B cell (primary cell): ENCODE measurements around the gene FAF2. TPM values are rescaled to one million over a fixed set of nuclear protein-coding genes. Genes with fewer than 3 reads are reported as not detected.

Source experiments
- ATAC-seq: fragments of 200-7000 bp; cut with Tn5 transposase; one replicate; pipeline ENCODE4 v1.10.0; 2021; ENCODE audit warnings: low read depth, mild to moderate bottlenecking, moderate number of reproducible peaks, moderate library complexity
- CTCF ChIA-PET: fragments of 350-600 bp; sonication (Branson Sonifier 250); formaldehyde crosslinking; loops from one replicate; lab custom pipeline; 2021; ENCODE audit warnings: antibody characterized with exemption, inconsistent platforms; lab: Charles Lee
- POLR2A ChIA-PET: fragments of 350-600 bp; sonication (Branson Sonifier 250); formaldehyde crosslinking; loops from one replicate; lab custom pipeline; 2021; ENCODE audit warnings: antibody characterized with exemption; lab: Charles Lee
- DNase-seq: peaks from one replicate; pipeline ENCODE4 v3.0.0; 2013
- H2AFZ ChIP-seq: 2 replicates; pipeline ENCODE4 v1.6.1; 2012; ENCODE audit warnings: mild to moderate bottlenecking, low read depth, low read length; ENCODE audit not compliant: insufficient read depth, poor library complexity, severe bottlenecking
- H3K27ac ChIP-seq, 2 donors: 1 replicate in 1 of 2; 2 replicates in 1 of 2; pipeline ENCODE4 v1.5.1; 2012 to 2013; ENCODE audit warnings: low read length in 2 of 2, mild to moderate bottlenecking in 2 of 2, moderate library complexity in 1 of 2
- H3K27me3 ChIP-seq, 4 experiments: fragments of 200-600 bp in 1 of 4; sonication (generic) in 1 of 4; replicated peaks in 1 of 4; 1 replicate in 2 of 4; 2 replicates in 2 of 4; pipeline versions ENCODE4 v1.6.1 to v1.7.0; 2013 to 2016; ENCODE audit warnings: low read length in 3 of 4, mild to moderate bottlenecking in 2 of 4, mixed read lengths in 1 of 4, moderate library complexity in 1 of 4; ENCODE audit not compliant: insufficient read depth in 4 of 4, control insufficient read depth in 3 of 4; ENCODE audit errors: control extremely low read depth in 1 of 4
- H3K36me3 ChIP-seq, 2 experiments: replicated peaks in 1 of 2; 1 replicate in 1 of 2; 2 replicates in 1 of 2; pipeline versions ENCODE4 v1.6.1 to v1.7.1; 2013; ENCODE audit warnings: low read length in 1 of 2; ENCODE audit not compliant: insufficient read depth in 2 of 2, control insufficient read depth in 1 of 2; ENCODE audit errors: control extremely low read depth in 1 of 2, extremely low read depth in 1 of 2
- H3K4me1 ChIP-seq, 2 donors: fragments of 200-600 bp in 1 of 2; sonication (generic) in 1 of 2; 1 replicate in 1 of 2; 2 replicates in 1 of 2; pipeline versions ENCODE4 v1.5.1 to v1.6.1; 2013 to 2017; ENCODE audit warnings: low read length in 2 of 2; ENCODE audit not compliant: control insufficient read depth in 2 of 2, insufficient read depth in 2 of 2
- H3K4me2 ChIP-seq: replicated peaks from 2 replicates; pipeline ENCODE3; 2012; ENCODE audit warnings: mild to moderate bottlenecking, low read depth, low read length; ENCODE audit not compliant: poor library complexity, severe bottlenecking
- H3K4me3 ChIP-seq, 5 experiments: fragments of 200-600 bp in 1 of 5; sonication (generic) in 1 of 5; 1 replicate in 3 of 5; 2 replicates in 2 of 5; pipeline versions ENCODE4 v1.5.1 to v1.7.0; 2011 to 2016; ENCODE audit warnings: low read length in 4 of 5, mild to moderate bottlenecking in 4 of 5, low read depth in 2 of 5, control low read depth in 1 of 5, moderate library complexity in 1 of 5; ENCODE audit not compliant: insufficient read depth in 1 of 5; ENCODE audit errors: control extremely low read depth in 1 of 5, extremely low read depth in 1 of 5
- H3K79me2 ChIP-seq: fragments of 200-600 bp; sonication (generic); one replicate; pipeline ENCODE4 v1.6.0; 2016; ENCODE audit warnings: low read length; ENCODE audit not compliant: control insufficient read depth, insufficient read depth
- H3K9ac ChIP-seq: fragments of 200-600 bp; sonication (generic); 2 replicates; pipeline ENCODE4 v1.6.1; 2017; ENCODE audit warnings: mild to moderate bottlenecking, low read length, moderate library complexity
- H3K9me3 ChIP-seq, 3 donors: one replicate each; pipeline versions ENCODE4 v1.6.1 to v1.7.1; 2013; ENCODE audit warnings: low read length in 2 of 3; ENCODE audit not compliant: control insufficient read depth in 2 of 3, insufficient read depth in 1 of 3; ENCODE audit errors: control extremely low read depth in 1 of 3
- H4K20me1 ChIP-seq: 2 replicates; pipeline ENCODE4 v1.6.0; 2012; ENCODE audit warnings: mild to moderate bottlenecking, low read length; ENCODE audit not compliant: insufficient read depth, control insufficient read depth, poor library complexity, severe bottlenecking
- H3K27ac Mint-ChIP-seq: one replicate; pipeline ENCODE4 v1.8.0; 2021; ENCODE audit warnings: mixed read lengths
- H3K27me3 Mint-ChIP-seq: one replicate; pipeline ENCODE4 v1.8.0; 2021; ENCODE audit warnings: mixed read lengths
- H3K4me1 Mint-ChIP-seq: one replicate; pipeline ENCODE4 v1.8.0; 2021; ENCODE audit warnings: mixed read lengths
- H3K4me3 Mint-ChIP-seq: one replicate; pipeline ENCODE4 v1.8.0; 2021; ENCODE audit warnings: mixed read lengths
- H3K9me3 Mint-ChIP-seq: one replicate; pipeline ENCODE4 v1.8.0; 2022; ENCODE audit warnings: mixed read lengths; ENCODE audit not compliant: insufficient read depth
- CTCF ChIP-seq: fragments of 200-600 bp; IDR thresholded peaks from one replicate; pipeline ENCODE4 v1.8.0; 2022; ENCODE audit warnings: antibody characterized with exemption, mild to moderate bottlenecking
- EZH2 ChIP-seq: IDR thresholded peaks from 2 replicates; pipeline ENCODE4 v1.6.1; 2012; ENCODE audit warnings: borderline replicate concordance, low read depth, mild to moderate bottlenecking, moderate library complexity, low read length; ENCODE audit not compliant: insufficient read depth, poor library complexity, severe bottlenecking
- WGBS: methylation state at CpG from one replicate; pipeline ENCODE4 v1.1.5; 2013; ENCODE audit warnings: missing lambda C conversion rate; ENCODE audit not compliant: insufficient coverage; 5-methylcytosine and 5-hydroxymethylcytosine counted together
- intact Hi-C: fragments of 100-400 bp; cut with micrococcal nuclease; formaldehyde crosslinking; loops from one replicate; pipeline ENCODE4 v1.10.0; 2022
- polyA plus RNA-seq: library from polyadenylated mRNA; depleted of rRNA; stranded (reverse); fragments of >200 nt; gene quantifications from 2 replicates; pipeline ENCODE4 v1.2.3, GENCODE V29; 2012
- total RNA-seq, 2 donors: library from RNA; stranded (reverse); fragments of 120-200 nt in 1 of 2; gene quantifications; 1 replicate in 1 of 2; 2 replicates in 1 of 2; pipeline versions ENCODE4 v1.2.3 to v1.2.4, GENCODE V29; 2013 to 2022

The FAF2 gene
- total and polyA plus RNA-seq, 2 donors (not counting 1 experiment from before 2014, with no cell fraction given): 10.9 to 35.1 TPM

GRCh38 chr5:176458904-176459561, 10.8 kb downstream of the FAF2 start:
- Histone ChIP-seq H3K36me3 (peaks cover 0 to 5% of the 10 kb centered on the region in 2 experiments), H2AFZ (no peak overlapping the region), H3K4me3 (no peak overlapping the region), H3K9me3 (peaks cover 0 to 4% (median 0%) of the 10 kb centered on the region in 3 donors), H3K9ac (no peak overlapping the region), H3K79me2 (peaks cover 89% of the 10 kb centered on the region), H3K4me1 (peaks cover 0 to 3% of the 10 kb centered on the region in 2 donors), H3K27me3 (no peaks in the 10 kb centered on the region), H4K20me1 (peaks cover 26% of the 10 kb centered on the region), H3K27ac (no peak overlapping the region), H3K4me2 (no peak overlapping the region)
- TF ChIP-seq EZH2 (no peak), CTCF (no peak)
- CTCF ChIA-PET: no interaction called here
- POLR2A ChIA-PET: no interaction called here
- ATAC-seq: no peak
- H3K9me3 Mint-ChIP-seq: no peaks in the 10 kb centered on the region
- intact Hi-C loops: no loop called here
- no peak for DNase-seq
- H3K27ac Mint-ChIP-seq: no peak overlapping the region
- no peak overlapping the region for H3K4me3 Mint-ChIP-seq
- WGBS: no CpG with 5 or more reads among the region's 3 CpGs
- no peaks in the 10 kb centered on the region for H3K27me3 Mint-ChIP-seq
- H3K4me1 Mint-ChIP-seq: peaks cover 27% of the 10 kb centered on the region

- no peaks in the 10 kb centered on the region for H3K9me3 Mint-ChIP-seq
- H3K4me1 ChIP-seq: peaks cover 0 to 3% of the 10 kb centered on the region in 2 donors
- ATAC-seq: no peak
- H3K9ac ChIP-seq: no peak overlapping the region
- no peak overlapping the region for H3K4me2 ChIP-seq
- no peaks in the 10 kb centered on the region for H3K27me3 ChIP-seq
- ChIA-PET CTCF (no interaction called here), POLR2A (interaction anchor here (0.6 to 1.1 kb wide), 3 partner anchors 9 to 25 kb away, joined by 3 to 5 read pairs (median 3); partner anchors contain the start of gene FAF2)
- WGBS: no CpG with 5 or more reads among the region's 2 CpGs
- no peak overlapping the region for H3K4me3 Mint-ChIP-seq
- no peaks in the 10 kb centered on the region for H3K27me3 Mint-ChIP-seq
- peaks cover 0 to 19% of the 10 kb centered on the region in 2 experiments for H3K36me3 ChIP-seq
- no peak overlapping the region for H3K27ac ChIP-seq
- TF ChIP-seq EZH2: no peak
- no peak for TF ChIP-seq CTCF
- intact Hi-C loops: no loop called here
- no peak overlapping the region for H3K27ac Mint-ChIP-seq
- peaks cover 26% of the 10 kb centered on the region for H3K4me1 Mint-ChIP-seq
- no peak overlapping the region for H2AFZ ChIP-seq
- H3K9me3 ChIP-seq: peaks cover 0 to 4% (median 0%) of the 10 kb centered on the region in 3 donors
- H3K4me3 ChIP-seq: no peak overlapping the region
- no peak for DNase-seq
- H3K79me2 ChIP-seq: peaks cover 98% of the 10 kb centered on the region
- H4K20me1 ChIP-seq: peaks cover 27% of the 10 kb centered on the region
Measured at GRCh38 chr5:176461349-176461748, 13.2 kb downstream of the FAF2 start.
